ENCODE data around the gene ACTL10.
A peak's percentile ranks its signal among the peaks of the same experiment; 100 is the strongest.
"Not testable (repeated sequence)": the region's sequence is repeated elsewhere in the genome, so short reads cannot be mapped to it uniquely, and the experiment has no call there.

The ACTL10 gene

GRCh38 chr20:33644313-33645071 lies 22.3 kb upstream of the ACTL10 start:
- DNase-seq (ENCODE audit: insufficient read length, low spot score) = no peak
- no peak for TF ChIP-seq POLR2A (IDR thresholded peaks at IDR 0.05; ENCODE audit: low read depth, low read length)
- FAIRE-seq = no peak

DNA sequence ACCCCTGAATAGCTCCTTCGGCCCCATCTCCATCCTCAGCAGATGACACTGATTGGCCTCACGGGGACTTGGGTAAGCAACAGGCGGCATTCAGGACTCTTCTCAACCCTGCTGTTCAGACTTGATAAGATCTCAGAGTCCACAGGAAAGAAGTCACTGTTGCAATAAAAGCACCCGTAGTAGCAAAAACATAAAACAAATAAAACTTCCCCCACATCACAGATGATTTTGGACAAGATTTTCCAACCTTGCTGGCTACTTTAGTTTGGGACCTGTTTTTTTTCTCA lies 21.7 kb upstream of the ACTL10 start:
- TF ChIP-seq POLR2A (IDR thresholded peaks at IDR 0.05; ENCODE audit: low read depth, low read length) = no peak
- FAIRE-seq (no peak), DNase-seq (ENCODE audit: insufficient read length, low spot score) (no peak)

GRCh38 chr20:33645396-33645795 lies 21.3 kb upstream of the ACTL10 start:
- FAIRE-seq = no peak
- no peak for DNase-seq (ENCODE audit: insufficient read length, low spot score)

GRCh38 chr20:33646191-33646590 lies 20.6 kb upstream of the ACTL10 start:
- DNase-seq (ENCODE audit: insufficient read length, low spot score) = no peak
- no peak for TF ChIP-seq POLR2A (IDR thresholded peaks at IDR 0.05; ENCODE audit: low read depth, low read length)
- FAIRE-seq = no peak

More at GRCh38 chr20:33645396-33645795, 21.3 kb upstream of the ACTL10 start:
- TF ChIP-seq POLR2A (IDR thresholded peaks at IDR 0.05; ENCODE audit: low read depth, low read length) = no peak

GRCh38 chr20:33646959-33647602 lies 19.7 kb upstream of the ACTL10 start:
- FAIRE-seq; DNase-seq (ENCODE audit: insufficient read length, low spot score): not testable (repeated sequence)

GRCh38 chr20:33647603-33648395 lies 18.9 kb upstream of the ACTL10 start:
- DNase-seq (ENCODE audit: insufficient read length, low spot score) (no peak), FAIRE-seq (no peak)
- TF ChIP-seq POLR2A (IDR thresholded peaks at IDR 0.05; ENCODE audit: low read depth, low read length) = no peak

GRCh38 chr20:33648396-33649004 lies 18.2 kb upstream of the ACTL10 start:
- DNase-seq (ENCODE audit: insufficient read length, low spot score) = no peak

DNA sequence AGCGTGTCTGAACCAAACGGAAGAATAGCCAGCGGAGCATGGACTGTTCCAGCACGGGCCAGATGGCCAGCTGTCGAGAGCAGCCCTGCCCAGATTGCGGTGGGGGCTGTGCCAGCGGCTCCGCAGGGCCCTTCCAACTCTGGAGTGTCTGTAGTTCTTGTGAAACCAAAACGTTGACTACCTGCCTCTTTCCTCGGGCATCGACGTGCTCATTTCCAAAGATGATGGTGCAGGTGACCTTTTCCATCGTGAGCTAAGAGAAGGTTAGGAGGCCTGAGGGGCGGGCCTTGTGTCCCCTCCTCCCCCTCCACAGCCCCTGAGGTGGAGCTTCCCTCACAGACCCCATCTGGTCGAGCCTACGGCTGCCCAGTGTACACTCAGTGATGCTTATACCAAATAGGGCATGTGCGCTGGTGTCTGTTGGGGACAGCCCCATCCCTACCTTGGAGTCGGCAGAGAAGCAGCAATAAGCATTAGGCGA lies 17.5 kb upstream of the ACTL10 start:
- DNase-seq (ENCODE audit: insufficient read length, low spot score) = no peak
- no peak for FAIRE-seq
- 0 out of 2 replicates have a peak, but pooled peaks have one; percentile 9 for TF ChIP-seq POLR2A (IDR thresholded peaks at IDR 0.05; ENCODE audit: low read depth, low read length)

More at GRCh38 chr20:33648396-33649004, 18.2 kb upstream of the ACTL10 start:
- TF ChIP-seq POLR2A (IDR thresholded peaks at IDR 0.05; ENCODE audit: low read depth, low read length) = peak; percentile 23; the same call in 1 of the 2 replicates
- no peak for FAIRE-seq

DNA sequence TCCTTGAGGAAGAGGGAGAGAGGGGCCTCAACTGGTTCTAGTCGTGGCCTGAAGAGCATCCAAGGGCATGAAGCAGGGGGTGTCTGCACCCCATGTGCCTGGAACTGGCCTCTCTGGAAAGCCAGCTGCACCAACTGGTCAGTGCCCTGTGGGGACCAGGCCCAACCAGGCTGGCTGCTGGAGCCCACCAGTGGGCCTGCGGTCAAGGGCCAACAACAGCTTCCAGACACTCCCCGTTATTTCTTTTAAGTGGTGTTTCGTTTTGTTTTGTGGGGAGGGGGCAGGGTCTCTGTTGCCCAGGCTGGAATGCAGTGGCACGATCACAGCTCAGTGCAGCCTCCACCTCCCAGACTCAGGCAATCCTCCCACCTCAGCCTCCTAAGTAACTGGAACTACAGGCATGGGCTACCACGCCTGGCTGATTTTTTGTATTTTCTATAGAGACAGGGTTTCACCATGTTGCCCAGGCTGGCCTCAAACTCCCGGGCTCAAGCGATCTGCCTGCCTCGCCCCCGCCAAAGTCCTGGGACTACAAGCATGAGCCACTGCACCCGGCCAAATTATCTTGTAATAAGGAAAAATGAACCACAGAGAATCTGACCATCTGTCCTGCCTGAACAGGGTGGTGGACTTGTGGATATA lies 16.5 kb upstream of the ACTL10 start:
- FAIRE-seq (no peak), DNase-seq (ENCODE audit: insufficient read length, low spot score) (no peak)
- TF ChIP-seq POLR2A (IDR thresholded peaks at IDR 0.05; ENCODE audit: low read depth, low read length) = no peak

DNA sequence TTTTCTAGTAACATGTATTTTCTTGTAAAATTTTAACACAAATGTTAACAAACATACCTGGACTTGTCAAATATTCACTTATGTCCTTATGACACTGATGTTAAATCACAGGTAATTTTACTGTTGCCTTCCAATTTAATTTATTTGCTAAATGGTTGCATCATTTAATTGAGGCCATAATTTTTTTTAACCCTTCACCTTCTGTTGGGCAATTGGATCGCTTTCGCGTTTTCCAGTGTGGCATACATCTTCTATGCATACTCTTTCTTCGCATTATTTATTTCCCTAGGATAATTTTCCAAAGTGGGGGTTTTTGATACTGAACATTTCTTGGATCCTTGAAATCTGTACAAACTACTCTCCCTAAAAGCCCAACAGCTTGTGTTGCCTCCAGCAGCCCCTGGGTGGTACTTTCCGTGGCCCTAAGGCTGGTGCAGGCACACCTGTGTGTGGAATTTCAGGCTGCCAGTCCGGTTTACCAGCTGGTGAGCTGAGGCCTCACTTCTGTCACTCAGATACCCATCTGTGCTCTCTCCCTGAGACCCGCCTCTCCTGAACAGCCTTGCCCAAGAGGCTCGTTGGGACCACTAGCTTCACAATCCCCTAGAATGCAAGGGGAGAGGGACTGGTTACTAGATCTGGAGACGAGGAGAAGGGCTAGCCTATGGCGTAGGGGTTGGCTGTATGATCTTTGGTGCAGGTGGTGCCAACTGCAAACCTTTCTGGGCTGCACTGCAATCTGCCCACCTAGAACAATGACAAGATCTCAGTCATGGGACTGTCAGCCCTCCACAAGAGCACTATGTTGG lies 15.8 kb upstream of the ACTL10 start:
- FAIRE-seq = no peak
- no peak for TF ChIP-seq POLR2A (IDR thresholded peaks at IDR 0.05; ENCODE audit: low read depth, low read length)
- no peak for DNase-seq (ENCODE audit: insufficient read length, low spot score)

DNA sequence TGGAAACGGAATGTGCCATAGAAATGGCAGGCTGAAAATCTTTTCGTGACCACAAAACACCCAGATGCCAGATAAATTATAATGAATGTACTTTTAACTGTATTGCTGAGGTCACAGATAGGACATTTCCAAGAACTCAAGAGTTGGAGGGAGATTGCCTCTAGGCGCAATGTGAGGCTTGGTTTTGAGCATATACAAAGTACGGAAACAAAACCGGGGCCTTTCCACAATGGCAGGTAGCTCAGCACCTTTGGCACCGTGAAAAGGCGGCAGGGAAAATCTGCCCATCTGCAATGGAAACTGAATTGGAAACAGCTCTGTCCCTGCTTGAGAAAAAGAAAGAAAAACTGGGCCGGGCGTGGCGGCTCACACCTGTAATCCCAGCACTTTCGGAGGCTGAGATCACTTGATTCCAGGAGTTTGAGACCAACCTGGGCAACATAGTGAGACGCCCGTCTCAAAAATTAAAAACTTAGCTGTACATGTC lies 15.1 kb upstream of the ACTL10 start:
- DNase-seq (ENCODE audit: insufficient read length, low spot score) = no peak
- FAIRE-seq = no peak
- no peak for TF ChIP-seq POLR2A (IDR thresholded peaks at IDR 0.05; ENCODE audit: low read depth, low read length)

GRCh38 chr20:33653218-33653899 lies 13.4 kb upstream of the ACTL10 start:
- FAIRE-seq = no peak
- no peak for DNase-seq (ENCODE audit: insufficient read length, low spot score)
- TF ChIP-seq POLR2A (IDR thresholded peaks at IDR 0.05; ENCODE audit: low read depth, low read length) = no peak
